ENCODE results near the gene MEG3. TPM values are rescaled to one million over a fixed set of nuclear protein-coding genes. Genes with fewer than 3 reads are reported as not detected.

The MEG3 gene
- total and polyA plus RNA-seq, 2 of the 8 experiments (the other 6 are each of a cell fraction or from before 2014, with no cell fraction given): 0.17 to 1.1 TPM

GRCh38 chr14:100871234-100872186 is 45.6 kb downstream of the MEG3 start:
- no peak overlapping the region for H2AFZ ChIP-seq (ENCODE audit: low read length)
- peak overlapping the region; percentile 24; the same call in 1 of the 2 replicates for H2BK5ac ChIP-seq (ENCODE audit: low read depth, low read length)
- FAIRE-seq (no peak), DNase-seq (ENCODE audit: low read depth in 1 of 2, low spot score in 2 of 2) (no peak)
- ChIA-PET CTCF (ENCODE audit: partially characterized antibody) (interaction anchor here (0.7 to 1.5 kb wide), 3 partner anchors 9 to 31 kb away, joined by 3 to 6 read pairs (median 4); no protein-coding TSS in a partner anchor), POLR2A (ENCODE audit: partially characterized antibody) (no interaction called here)
- no peak overlapping the region for H4K5ac ChIP-seq (ENCODE audit: insufficient read length, low read depth, low read length)
- H3K79me1 ChIP-seq (ENCODE audit: low read depth, low read length): no peaks in the 10 kb centered on the region
- no peak overlapping the region for H2BK15ac ChIP-seq (ENCODE audit: low read length)
- H3K23ac ChIP-seq (ENCODE audit: insufficient read length): peak overlapping the region; percentile 41
- no peak overlapping the region for H3K18ac ChIP-seq (ENCODE audit: extremely low read depth, low read length)
- H3K36me3 ChIP-seq (ENCODE audit: control insufficient read depth in 2 of 4, insufficient read depth in 4 of 4, low read length in 3 of 4): no peaks in the 10 kb centered on the region
- H3K4me1 ChIP-seq (replicated peaks in 1 of 4; ENCODE audit: control insufficient read depth in 3 of 4, insufficient read depth in 4 of 4, low read length in 3 of 4): peaks cover 0 to 2% (median 0%) of the 10 kb centered on the region in 4 experiments; a peak in 1 of 7 replicates
- H2BK20ac ChIP-seq (ENCODE audit: low read length): no peak overlapping the region
- H4K20me1 ChIP-seq (replicated peaks in 1 of 2; ENCODE audit: control insufficient read depth in 1 of 2, insufficient read depth in 2 of 2, low read length in 2 of 2): peaks cover 0 to 2% of the 10 kb centered on the region in 2 experiments
- H3K27ac ChIP-seq (ENCODE audit: low read depth, low read length): no peak overlapping the region
- no peak overlapping the region for H2BK120ac ChIP-seq (replicated peaks; ENCODE audit: low read depth, low read length)
- no peak overlapping the region for H3K56ac ChIP-seq (replicated peaks; ENCODE audit: insufficient read length, low read depth, low read length)
- H4K91ac ChIP-seq (replicated peaks; ENCODE audit: insufficient read length, low read length): no peak overlapping the region
- no peak overlapping the region for H3K4ac ChIP-seq (replicated peaks; ENCODE audit: insufficient read length, low read depth, low read length)
- H3K9me3 ChIP-seq (ENCODE audit: insufficient read depth in 2 of 2, low read depth in 1 of 2, low read length in 1 of 2): 0 out of 4 replicates have a peak, but pooled peaks cover 0 to 4% of the 10 kb centered on the region in 2 experiments
- no peak overlapping the region for H3K4me3 ChIP-seq (ENCODE audit: extremely low read depth in 1 of 4, insufficient read depth in 2 of 4, low read depth in 3 of 4, low read length in 4 of 4)
- H3K27me3 ChIP-seq (replicated peaks in 1 of 4; ENCODE audit: control insufficient read depth in 3 of 4, extremely low read depth in 1 of 4, insufficient read depth in 3 of 4, low read length in 3 of 4): no peaks in the 10 kb centered on the region
- 88% methylated on average over 16 of the region's 16 CpGs; no CpG with 5 or more reads in 1 of the 2 experiments for WGBS, 2 experiments (ENCODE audit: extremely low coverage in 1 of 2, insufficient coverage in 1 of 2, insufficient read length in 1 of 2, insufficient replicate concordance in 2 of 2, low coverage in 1 of 2, low lambda C conversion rate in 2 of 2, missing lambda C conversion rate in 1 of 2)
- no peak overlapping the region for H3K4me2 ChIP-seq (ENCODE audit: insufficient read depth in 1 of 2, low read depth in 2 of 2, low read length in 2 of 2)
- H4K8ac ChIP-seq (ENCODE audit: extremely low read depth, insufficient read depth, low read length): no peak overlapping the region
- no peaks in the 10 kb centered on the region for H3K79me2 ChIP-seq (ENCODE audit: control insufficient read depth in 1 of 2, insufficient read depth in 2 of 2, low read length in 2 of 2)
- H2BK12ac ChIP-seq (ENCODE audit: low read depth, low read length): no peak overlapping the region
- H2AK5ac ChIP-seq (ENCODE audit: low read depth, low read length): no peak overlapping the region
- no peak overlapping the region for H3K9ac ChIP-seq (replicated peaks in 1 of 4; ENCODE audit: extremely low read depth in 1 of 4, low read depth in 3 of 4, low read length in 3 of 4)
- no peak overlapping the region for H3K14ac ChIP-seq (ENCODE audit: insufficient read length)
- H3K23me2 ChIP-seq (ENCODE audit: low read depth, low read length): no peaks in the 10 kb centered on the region
- TF ChIP-seq GABPA (IDR thresholded peaks at IDR 0.05; ENCODE audit: borderline replicate concordance, insufficient read depth, low read length) (no peak), ZNF274 (IDR thresholded peaks at IDR 0.05; ENCODE audit: borderline replicate concordance, extremely low read depth, low read length) (no peak), BCL11A (IDR thresholded peaks at IDR 0.05; ENCODE audit: low read depth in 2 of 2, low read length in 2 of 2) (no peak), EZH2 (IDR thresholded peaks at IDR 0.05; ENCODE audit: low read depth, low read length, severe bottlenecking) (no peak), TAF1 (IDR thresholded peaks at IDR 0.05; ENCODE audit: low read depth, low read length) (no peak), GTF2F1 (IDR thresholded peaks at IDR 0.05; ENCODE audit: borderline replicate concordance, low read depth, low read length) (no peak), BRCA1 (IDR thresholded peaks at IDR 0.05; ENCODE audit: low read depth, low read length) (no peak), TAF7 (optimal IDR thresholded peaks at IDR 0.05; ENCODE audit: borderline replicate concordance, low read depth, low read length) (no peak), EP300 (IDR thresholded peaks at IDR 0.05; ENCODE audit: borderline replicate concordance in 1 of 2, low read depth in 2 of 2, low read length in 2 of 2) (no peak), TBP (IDR thresholded peaks at IDR 0.05; ENCODE audit: low read depth, low read length) (no peak), SIRT6 (IDR thresholded peaks at IDR 0.05; ENCODE audit: low read length) (no peak)

All from H1 (cell line).